ENCODE results near the gene MYOM1.

MYOM1 gene

GRCh38 chr18:3193331-3193730, 26.4 kb downstream of the MYOM1 start:
- Histone ChIP-seq H3K36me3 (ENCODE audit: control insufficient read depth, insufficient read depth, low read length) (no peaks in the 10 kb centered on the region), H3K9ac (ENCODE audit: low read length) (no peak overlapping the region), H3K4me3 (ENCODE audit: low read length) (no peak overlapping the region), H2BK120ac (ENCODE audit: low read depth, low read length) (no peak overlapping the region), H3K4me2 (ENCODE audit: low read length) (no peak overlapping the region), H2AK5ac (ENCODE audit: low read length) (no peak overlapping the region), H3K4me1 (ENCODE audit: control insufficient read depth, low read depth, low read length) (no peaks in the 10 kb centered on the region), H4K8ac (ENCODE audit: low read depth, low read length) (no peak overlapping the region), H2BK15ac (replicated peaks; ENCODE audit: low read depth) (no peak overlapping the region), H3K79me1 (ENCODE audit: low read length) (no peaks in the 10 kb centered on the region), H3K4ac (ENCODE audit: low read depth, low read length) (no peak overlapping the region), H2BK5ac (ENCODE audit: low read length) (no peak overlapping the region), H3K23ac (ENCODE audit: low read length) (no peak overlapping the region), H3K27ac (ENCODE audit: low read depth, low read length) (no peak overlapping the region), H3K18ac (ENCODE audit: low read length) (no peak overlapping the region), H4K5ac (ENCODE audit: low read length) (no peak overlapping the region), H3K56ac (ENCODE audit: low read length) (no peak overlapping the region), H3K79me2 (ENCODE audit: control insufficient read depth, insufficient read depth, low read length) (no peaks in the 10 kb centered on the region), H3K27me3 (ENCODE audit: insufficient read depth, low read length, poor library complexity) (no peaks in the 10 kb centered on the region)
- DNase-seq, result no peak
- WGBS (ENCODE audit: extremely low coverage, insufficient coverage, low lambda C conversion rate), result no CpG with 5 or more reads among the region's 1 CpG

GRCh38 chr18:3192752-3193151, 27.0 kb downstream of the MYOM1 start:
- no peak overlapping the region for H2BK5ac ChIP-seq (ENCODE audit: low read length)
- H3K4me2 ChIP-seq (ENCODE audit: low read length), result no peak overlapping the region
- H2BK15ac ChIP-seq (replicated peaks; ENCODE audit: low read depth), result no peak overlapping the region
- no peak overlapping the region for H4K5ac ChIP-seq (ENCODE audit: low read length)
- H3K27me3 ChIP-seq (ENCODE audit: insufficient read depth, low read length, poor library complexity), result no peaks in the 10 kb centered on the region
- no peaks in the 10 kb centered on the region for H3K36me3 ChIP-seq (ENCODE audit: control insufficient read depth, insufficient read depth, low read length)
- H3K4me1 ChIP-seq (ENCODE audit: control insufficient read depth, low read depth, low read length), result no peaks in the 10 kb centered on the region
- H3K56ac ChIP-seq (ENCODE audit: low read length), result no peak overlapping the region
- H4K8ac ChIP-seq (ENCODE audit: low read depth, low read length), result no peak overlapping the region
- no peak for DNase-seq
- H3K9ac ChIP-seq (ENCODE audit: low read length), result no peak overlapping the region
- no peaks in the 10 kb centered on the region for H3K79me2 ChIP-seq (ENCODE audit: control insufficient read depth, insufficient read depth, low read length)
- no peak overlapping the region for H3K4me3 ChIP-seq (ENCODE audit: low read length)
- H3K4ac ChIP-seq (ENCODE audit: low read depth, low read length), result no peak overlapping the region
- no peak overlapping the region for H3K27ac ChIP-seq (ENCODE audit: low read depth, low read length)
- H3K79me1 ChIP-seq (ENCODE audit: low read length), result no peaks in the 10 kb centered on the region
- no CpG with 5 or more reads among the region's 2 CpGs for WGBS (ENCODE audit: extremely low coverage, insufficient coverage, low lambda C conversion rate)
- H2AK5ac ChIP-seq (ENCODE audit: low read length), result no peak overlapping the region
- no peak overlapping the region for H2BK120ac ChIP-seq (ENCODE audit: low read depth, low read length)
- H3K23ac ChIP-seq (ENCODE audit: low read length), result no peak overlapping the region
- H3K18ac ChIP-seq (ENCODE audit: low read length), result no peak overlapping the region

GRCh38 chr18:3192286-3192685, 27.5 kb downstream of the MYOM1 start:
- H3K36me3 ChIP-seq (ENCODE audit: control insufficient read depth, insufficient read depth, low read length), result no peaks in the 10 kb centered on the region
- H3K4me3 ChIP-seq (ENCODE audit: low read length), result no peak overlapping the region
- H3K27ac ChIP-seq (ENCODE audit: low read depth, low read length), result no peak overlapping the region
- H4K5ac ChIP-seq (ENCODE audit: low read length), result no peak overlapping the region
- no peaks in the 10 kb centered on the region for H3K79me1 ChIP-seq (ENCODE audit: low read length)
- no peaks in the 10 kb centered on the region for H3K79me2 ChIP-seq (ENCODE audit: control insufficient read depth, insufficient read depth, low read length)
- no peak overlapping the region for H3K18ac ChIP-seq (ENCODE audit: low read length)
- H2BK120ac ChIP-seq (ENCODE audit: low read depth, low read length), result no peak overlapping the region
- H2BK15ac ChIP-seq (replicated peaks; ENCODE audit: low read depth), result no peak overlapping the region
- no peak overlapping the region for H2BK5ac ChIP-seq (ENCODE audit: low read length)
- no peaks in the 10 kb centered on the region for H3K27me3 ChIP-seq (ENCODE audit: insufficient read depth, low read length, poor library complexity)
- no peak overlapping the region for H3K4me2 ChIP-seq (ENCODE audit: low read length)
- H3K4ac ChIP-seq (ENCODE audit: low read depth, low read length), result no peak overlapping the region
- no peak for DNase-seq
- no peak overlapping the region for H3K23ac ChIP-seq (ENCODE audit: low read length)
- no peak overlapping the region for H2AK5ac ChIP-seq (ENCODE audit: low read length)
- no peak overlapping the region for H3K56ac ChIP-seq (ENCODE audit: low read length)
- H3K4me1 ChIP-seq (ENCODE audit: control insufficient read depth, low read depth, low read length), result no peaks in the 10 kb centered on the region
- no peak overlapping the region for H4K8ac ChIP-seq (ENCODE audit: low read depth, low read length)
- no peak overlapping the region for H3K9ac ChIP-seq (ENCODE audit: low read length)

GRCh38 chr18:3190610-3191009, 29.2 kb downstream of the MYOM1 start:
- Histone ChIP-seq H4K8ac (ENCODE audit: low read depth, low read length) (no peak overlapping the region), H3K4me1 (ENCODE audit: control insufficient read depth, low read depth, low read length) (no peaks in the 10 kb centered on the region), H3K4me3 (ENCODE audit: low read length) (no peak overlapping the region), H4K5ac (ENCODE audit: low read length) (no peak overlapping the region), H3K27ac (ENCODE audit: low read depth, low read length) (no peak overlapping the region), H3K9ac (ENCODE audit: low read length) (no peak overlapping the region), H3K18ac (ENCODE audit: low read length) (no peak overlapping the region), H2BK120ac (ENCODE audit: low read depth, low read length) (no peak overlapping the region), H3K36me3 (ENCODE audit: control insufficient read depth, insufficient read depth, low read length) (no peaks in the 10 kb centered on the region), H3K79me2 (ENCODE audit: control insufficient read depth, insufficient read depth, low read length) (no peaks in the 10 kb centered on the region), H2BK5ac (ENCODE audit: low read length) (no peak overlapping the region), H3K23ac (ENCODE audit: low read length) (no peak overlapping the region), H3K56ac (ENCODE audit: low read length) (no peak overlapping the region), H2AK5ac (ENCODE audit: low read length) (no peak overlapping the region), H3K4me2 (ENCODE audit: low read length) (no peak overlapping the region), H2BK15ac (replicated peaks; ENCODE audit: low read depth) (no peak overlapping the region), H3K27me3 (ENCODE audit: insufficient read depth, low read length, poor library complexity) (no peaks in the 10 kb centered on the region), H3K79me1 (ENCODE audit: low read length) (no peaks in the 10 kb centered on the region), H3K4ac (ENCODE audit: low read depth, low read length) (no peak overlapping the region)
- no CpG with 5 or more reads among the region's 2 CpGs for WGBS (ENCODE audit: extremely low coverage, insufficient coverage, low lambda C conversion rate)
- DNase-seq, result no peak

DNA sequence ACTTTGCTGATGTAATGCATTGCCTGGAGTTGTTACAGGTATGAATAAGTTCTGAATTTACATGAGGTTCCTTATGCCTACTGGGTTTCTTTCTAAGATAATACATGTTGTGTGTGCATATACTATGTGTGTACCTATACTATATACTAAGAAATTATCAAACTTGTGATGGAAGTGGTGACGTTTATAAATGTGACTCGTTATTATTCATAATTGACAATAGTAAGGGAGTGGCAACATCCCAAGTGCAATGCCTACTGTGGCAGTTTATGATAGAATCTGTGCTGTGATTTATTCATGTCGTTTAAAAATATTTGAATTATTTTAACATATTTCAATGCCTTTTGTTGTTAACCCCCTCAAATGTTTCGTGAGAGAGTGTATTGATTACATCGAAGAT, 29.9 kb downstream of the MYOM1 start:
- H2BK120ac ChIP-seq (ENCODE audit: low read depth, low read length), result no peak overlapping the region
- H3K4me2 ChIP-seq (ENCODE audit: low read length), result no peak overlapping the region
- no peak overlapping the region for H3K18ac ChIP-seq (ENCODE audit: low read length)
- H3K56ac ChIP-seq (ENCODE audit: low read length), result no peak overlapping the region
- H2AK5ac ChIP-seq (ENCODE audit: low read length), result no peak overlapping the region
- H3K27ac ChIP-seq (ENCODE audit: low read depth, low read length), result no peak overlapping the region
- no peak overlapping the region for H2BK5ac ChIP-seq (ENCODE audit: low read length)
- H3K4me1 ChIP-seq (ENCODE audit: control insufficient read depth, low read depth, low read length), result no peaks in the 10 kb centered on the region
- H4K5ac ChIP-seq (ENCODE audit: low read length), result no peak overlapping the region
- H3K27me3 ChIP-seq (ENCODE audit: insufficient read depth, low read length, poor library complexity), result no peaks in the 10 kb centered on the region
- no peak overlapping the region for H4K8ac ChIP-seq (ENCODE audit: low read depth, low read length)
- no peak overlapping the region for H3K4ac ChIP-seq (ENCODE audit: low read depth, low read length)
- no peak overlapping the region for H3K23ac ChIP-seq (ENCODE audit: low read length)
- no peak overlapping the region for H3K9ac ChIP-seq (ENCODE audit: low read length)
- no peak for DNase-seq
- no peaks in the 10 kb centered on the region for H3K79me1 ChIP-seq (ENCODE audit: low read length)
- H3K36me3 ChIP-seq (ENCODE audit: control insufficient read depth, insufficient read depth, low read length), result no peaks in the 10 kb centered on the region
- no peak overlapping the region for H2BK15ac ChIP-seq (replicated peaks; ENCODE audit: low read depth)
- WGBS (ENCODE audit: extremely low coverage, insufficient coverage, low lambda C conversion rate), result no CpG with 5 or more reads among the region's 5 CpGs
- H3K79me2 ChIP-seq (ENCODE audit: control insufficient read depth, insufficient read depth, low read length), result no peaks in the 10 kb centered on the region
- H3K4me3 ChIP-seq (ENCODE audit: low read length), result no peak overlapping the region

DNA sequence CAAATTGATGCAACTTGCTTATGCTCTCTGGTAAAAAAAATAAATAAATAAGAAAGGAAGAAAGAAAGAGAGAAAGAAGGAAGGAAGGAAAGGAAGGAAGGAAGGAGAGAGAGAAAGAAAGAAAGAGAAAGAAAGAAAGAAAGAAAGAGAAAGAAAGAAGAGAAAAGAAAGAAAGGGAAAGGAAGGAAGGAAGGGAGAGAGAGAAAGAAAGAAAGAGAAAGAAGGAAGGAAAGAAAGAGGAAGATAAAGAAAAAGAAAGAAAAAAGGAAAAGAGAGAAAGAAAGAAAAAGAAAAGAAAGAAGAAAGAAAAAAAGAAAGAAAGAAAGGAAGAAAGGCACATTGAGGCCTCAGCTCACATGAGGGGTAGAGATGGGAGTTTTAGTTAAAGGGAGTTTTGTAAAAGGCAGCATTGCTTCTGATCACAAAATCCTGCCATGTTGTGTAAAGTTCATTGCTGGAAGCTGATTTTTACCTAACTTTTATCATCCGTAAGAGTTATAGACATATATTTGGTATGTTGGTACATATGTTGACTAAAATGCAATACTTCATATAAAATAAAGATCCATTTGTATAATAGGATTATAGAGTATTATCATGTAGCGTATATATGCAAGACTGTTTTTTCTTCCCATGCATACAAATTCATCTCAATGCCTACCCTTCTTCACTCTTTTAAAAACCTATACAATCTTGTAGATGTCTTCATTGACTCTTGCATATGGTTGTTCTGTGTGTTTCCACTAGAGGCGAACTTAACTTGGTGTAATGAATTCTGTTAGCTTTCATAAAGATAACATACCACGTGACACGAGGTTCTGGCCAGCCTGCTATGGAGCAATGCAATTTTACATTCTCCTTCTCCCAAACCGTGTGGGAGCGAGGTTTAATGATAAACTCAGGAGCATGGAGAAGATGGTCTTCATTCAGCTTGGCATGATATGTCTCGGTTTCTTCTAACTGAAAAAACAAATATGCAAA, 32.8 kb downstream of the MYOM1 start:
- Histone ChIP-seq H3K23ac (ENCODE audit: low read length) (no peak overlapping the region), H3K18ac (ENCODE audit: low read length) (no peak overlapping the region), H3K4me2 (ENCODE audit: low read length) (no peak overlapping the region), H3K4me1 (ENCODE audit: control insufficient read depth, low read depth, low read length) (no peaks in the 10 kb centered on the region), H4K8ac (ENCODE audit: low read depth, low read length) (no peak overlapping the region), H3K4me3 (ENCODE audit: low read length) (no peak overlapping the region), H3K56ac (ENCODE audit: low read length) (no peak overlapping the region), H2BK15ac (replicated peaks; ENCODE audit: low read depth) (no peak overlapping the region), H3K36me3 (ENCODE audit: control insufficient read depth, insufficient read depth, low read length) (no peaks in the 10 kb centered on the region), H2BK120ac (ENCODE audit: low read depth, low read length) (no peak overlapping the region), H3K27ac (ENCODE audit: low read depth, low read length) (no peak overlapping the region), H3K4ac (ENCODE audit: low read depth, low read length) (no peak overlapping the region), H3K79me1 (ENCODE audit: low read length) (no peaks in the 10 kb centered on the region), H4K5ac (ENCODE audit: low read length) (no peak overlapping the region), H3K79me2 (ENCODE audit: control insufficient read depth, insufficient read depth, low read length) (no peaks in the 10 kb centered on the region), H2AK5ac (ENCODE audit: low read length) (no peak overlapping the region), H2BK5ac (ENCODE audit: low read length) (no peak overlapping the region), H3K27me3 (ENCODE audit: insufficient read depth, low read length, poor library complexity) (no peaks in the 10 kb centered on the region), H3K9ac (ENCODE audit: low read length) (no peak overlapping the region)
- DNase-seq, result peak; percentile 11
- WGBS (ENCODE audit: extremely low coverage, insufficient coverage, low lambda C conversion rate), result no CpG with 5 or more reads among the region's 8 CpGs

All from mesendoderm (in vitro differentiated cells).